ENCODE results near the gene MIA3.

DNA sequence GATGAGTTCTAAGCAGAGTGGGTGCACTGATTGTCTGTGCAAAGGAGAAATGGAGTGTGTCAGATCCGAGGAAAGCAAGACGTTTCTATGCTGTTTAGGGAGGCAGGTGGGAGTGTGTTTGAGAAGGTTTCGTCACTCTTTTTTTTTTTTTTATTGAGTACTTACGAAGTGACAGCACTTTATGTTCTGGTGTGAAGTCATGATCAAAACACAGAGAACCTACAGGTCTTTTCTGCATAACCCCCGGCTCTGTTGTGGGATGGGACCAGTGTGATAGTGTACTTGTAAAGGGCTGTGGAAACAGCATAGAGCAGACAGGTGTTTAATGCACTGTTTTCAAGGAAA is 26.7 kb downstream of the MIA3 start:
- no peak for TF ChIP-seq CTCF (conservative IDR thresholded peaks at IDR 0.05 in 1 of 2, IDR thresholded peaks at IDR 0.05 in 1 of 2; ENCODE audit: extremely low read depth in 1 of 2, insufficient read depth in 1 of 2, low read depth in 1 of 2, low read length in 2 of 2)
- no peak for TF ChIP-seq EZH2 (IDR thresholded peaks at IDR 0.05; ENCODE audit: borderline replicate concordance, low read length)
